HS-5 (cell line): ENCODE data around the gene ACP3.
"Not testable (repeated sequence)": the region's sequence is repeated elsewhere in the genome, so short reads cannot be mapped to it uniquely, and the experiment has no call there.

ENCODE experiments used
- DNase-seq: peaks from one replicate; pipeline ENCODE4 v3.0.0-alpha.2; 2012; ENCODE audit warnings: low read depth

Gene ACP3

GRCh38 chr3:132317229-132317948 lies at the start of gene ACP3:
Gene ACP3 (plus strand): TSS chr3:132317407. CDS start chr3:132317457, 50 bp downstream.
- peak; percentile 44 for DNase-seq

GRCh38 chr3:132268956-132269355 lies 48.3 kb upstream of the ACP3 start:
- no peak for DNase-seq

- DNase-seq, result no peak
Measured at GRCh38 chr3:132273036-132273435, 44.2 kb upstream of the ACP3 start.

GRCh38 chr3:132276228-132276906 lies 40.8 kb upstream of the ACP3 start:
- DNase-seq, result no peak

- DNase-seq, result no peak
Measured at GRCh38 chr3:132279030-132279429, 38.2 kb upstream of the ACP3 start.

- no peak for DNase-seq
Measured at GRCh38 chr3:132283440-132283839, 33.8 kb upstream of the ACP3 start.

- no peak for DNase-seq
Measured at GRCh38 chr3:132283916-132284405, 33.2 kb upstream of the ACP3 start.

GRCh38 chr3:132284781-132285619 lies 32.2 kb upstream of the ACP3 start:
- DNase-seq, result no peak

- DNase-seq, result no peak
Measured at GRCh38 chr3:132285620-132285945, 31.6 kb upstream of the ACP3 start.

GRCh38 chr3:132286035-132286434 lies 31.2 kb upstream of the ACP3 start:
- no peak for DNase-seq

- no peak for DNase-seq
Measured at GRCh38 chr3:132288357-132288756, 28.9 kb upstream of the ACP3 start.

- DNase-seq, result no peak
Measured at GRCh38 chr3:132289316-132289715, 27.9 kb upstream of the ACP3 start.

GRCh38 chr3:132290833-132291232 lies 26.4 kb upstream of the ACP3 start:
- DNase-seq, result peak; percentile 55

GRCh38 chr3:132292042-132292441 lies 25.2 kb upstream of the ACP3 start:
- DNase-seq, result no peak

- no peak for DNase-seq
Measured at GRCh38 chr3:132293251-132293650, 24.0 kb upstream of the ACP3 start.

GRCh38 chr3:132294906-132295305 lies 22.3 kb upstream of the ACP3 start:
- no peak for DNase-seq

- DNase-seq, result not testable (repeated sequence)
Measured at GRCh38 chr3:132303336-132304201, 13.6 kb upstream of the ACP3 start.

GRCh38 chr3:132304351-132304750 lies 12.9 kb upstream of the ACP3 start:
- DNase-seq, result not testable (repeated sequence)

GRCh38 chr3:132310057-132310456 lies 7.2 kb upstream of the ACP3 start:
- DNase-seq, result not testable (repeated sequence)

- no peak for DNase-seq
Measured at GRCh38 chr3:132311316-132311715, 5.9 kb upstream of the ACP3 start.

- no peak for DNase-seq
Measured at GRCh38 chr3:132311841-132312240, 5.4 kb upstream of the ACP3 start.

- DNase-seq, result no peak
Measured at GRCh38 chr3:132315851-132316250, 1.4 kb upstream of the ACP3 start.
